GM21528 (cell line): ENCODE measurements around the gene PCDHA8.
"Not testable (repeated sequence)": the region's sequence is repeated elsewhere in the genome, so short reads cannot be mapped to it uniquely, and the experiment has no call there.

Experiments
- ATAC-seq: cut with Tn5 transposase; IDR thresholded peaks from one replicate; pipeline ENCODE4 v1.9.1; 2021; ENCODE audit warnings: mild to moderate bottlenecking, moderate library complexity; ENCODE audit not compliant: unreplicated experiment, low FRiP score

Gene PCDHA8

GRCh38 chr5:140840978-140841962 lies at the start of gene PCDHA8:
Gene PCDHA8, plus strand, starts transcription at chr5:140841187. Its CDS starts 135 bp downstream, at chr5:140841322.
- no peak for ATAC-seq

- no peak for ATAC-seq
Observed at GRCh38 chr5:140794595-140795258, 46.3 kb upstream of the PCDHA8 start, which contains the start of gene PCDHA2. Gene PCDHA2, plus strand, starts transcription at chr5:140794852.

- ATAC-seq: no peak
Observed at GRCh38 chr5:140795259-140795641, 45.7 kb upstream of the PCDHA8 start.

- not testable (repeated sequence) for ATAC-seq
Observed at GRCh38 chr5:140796072-140796717, 44.8 kb upstream of the PCDHA8 start.

GRCh38 chr5:140796718-140797095 lies 44.3 kb upstream of the PCDHA8 start:
- no peak for ATAC-seq

GRCh38 chr5:140800816-140801493 lies 40.0 kb upstream of the PCDHA8 start, which contains the start of gene PCDHA3:
Gene PCDHA3, plus strand, starts transcription at chr5:140801057.
- ATAC-seq: no peak

- no peak for ATAC-seq
Observed at GRCh38 chr5:140801494-140801841, 39.5 kb upstream of the PCDHA8 start.

- ATAC-seq: not testable (repeated sequence)
Observed at GRCh38 chr5:140802381-140802780, 38.6 kb upstream of the PCDHA8 start.

- no peak for ATAC-seq
Observed at GRCh38 chr5:140802781-140803271, 38.2 kb upstream of the PCDHA8 start.

- ATAC-seq: no peak
Observed at GRCh38 chr5:140806834-140807775, 33.9 kb upstream of the PCDHA8 start, which contains the start of gene PCDHA4. Gene PCDHA4, plus strand, starts transcription at chr5:140807068.

GRCh38 chr5:140808241-140808888 lies 32.6 kb upstream of the PCDHA8 start:
- not testable (repeated sequence) for ATAC-seq

GRCh38 chr5:140808889-140809291 lies 32.1 kb upstream of the PCDHA8 start:
- ATAC-seq: no peak

GRCh38 chr5:140821375-140822280 lies 19.4 kb upstream of the PCDHA8 start, which contains the start of gene PCDHA5:
Gene PCDHA5, plus strand, starts transcription at chr5:140821613.
- ATAC-seq: no peak

- ATAC-seq: no peak
Observed at GRCh38 chr5:140822281-140822629, 18.7 kb upstream of the PCDHA8 start.

GRCh38 chr5:140822969-140823368 lies 18.0 kb upstream of the PCDHA8 start:
- not testable (repeated sequence) for ATAC-seq

GRCh38 chr5:140823475-140823874 lies 17.5 kb upstream of the PCDHA8 start:
- ATAC-seq: no peak

GRCh38 chr5:140827704-140828361 lies 13.2 kb upstream of the PCDHA8 start, which contains the start of gene PCDHA6:
Gene PCDHA6, plus strand, starts transcription at chr5:140827960. Its CDS starts 132 bp downstream, at chr5:140828092.
- no peak for ATAC-seq
